Astrocyte of the hippocampus (primary cell): ENCODE results near the gene POU3F3.

Experiments
- DNase-seq: peaks from one replicate; pipeline ENCODE4 v3.0.0; 2011; ENCODE audit warnings: low read depth, low spot score

The POU3F3 gene

GRCh38 chr2:104874230-104874629 lies 20.3 kb downstream of the POU3F3 start:
- no peak for DNase-seq

- DNase-seq = no peak
These were observed 21.3 kb downstream of the POU3F3 start for GRCh38 chr2:104875262-104875661.

GRCh38 chr2:104876606-104877570 lies 23.0 kb downstream of the POU3F3 start:
- DNase-seq = peak; percentile 41

GRCh38 chr2:104878863-104879512 lies 25.1 kb downstream of the POU3F3 start:
- no peak for DNase-seq

- no peak for DNase-seq
These were observed 26.2 kb downstream of the POU3F3 start for GRCh38 chr2:104880076-104880475.

GRCh38 chr2:104883357-104883756 lies 29.4 kb downstream of the POU3F3 start:
- DNase-seq = no peak

GRCh38 chr2:104885119-104885782 lies 31.3 kb downstream of the POU3F3 start:
- DNase-seq = no peak

GRCh38 chr2:104887676-104888075 lies 33.8 kb downstream of the POU3F3 start:
- no peak for DNase-seq

GRCh38 chr2:104888489-104889258 lies 34.8 kb downstream of the POU3F3 start:
- DNase-seq = no peak

- no peak for DNase-seq
These were observed 35.5 kb downstream of the POU3F3 start for GRCh38 chr2:104889291-104889959.

GRCh38 chr2:104889960-104890684 lies 36.2 kb downstream of the POU3F3 start:
- DNase-seq = no peak

GRCh38 chr2:104890685-104891069 lies 36.8 kb downstream of the POU3F3 start:
- no peak for DNase-seq

GRCh38 chr2:104891145-104891544 lies 37.2 kb downstream of the POU3F3 start:
- no peak for DNase-seq

- no peak for DNase-seq
These were observed 42.5 kb downstream of the POU3F3 start for GRCh38 chr2:104896446-104896845.

GRCh38 chr2:104897515-104898184 lies 43.7 kb downstream of the POU3F3 start:
- peak; percentile 66 for DNase-seq

GRCh38 chr2:104900608-104901007 lies 46.7 kb downstream of the POU3F3 start:
- no peak for DNase-seq

- no peak for DNase-seq
These were observed 47.3 kb downstream of the POU3F3 start for GRCh38 chr2:104901037-104901881.

- DNase-seq = no peak
These were observed 48.4 kb downstream of the POU3F3 start for GRCh38 chr2:104902317-104902716.
